Left renal cortex interstitium (tissue), 4 donors: Measurements from ENCODE around the gene GLRX3. TPM values are rescaled to one million over a fixed set of nuclear protein-coding genes. Genes with fewer than 3 reads are reported as not detected.

Source experiments
- DNase-seq, 4 donors: peaks; one replicate each; pipeline ENCODE4 v3.0.0-alpha.2; 2013; ENCODE audit warnings: low read depth in 4 of 4, low spot score in 2 of 4, missing footprints in 1 of 4
- polyA plus RNA-seq, 4 donors: library from polyadenylated mRNA; unstranded; fragments of 120-200 nt; gene quantifications; one replicate each; pipeline ENCODE4 v1.2.1, GENCODE V29; 2013; ENCODE audit not compliant: insufficient read length in 4 of 4

The GLRX3 gene
- polyA plus RNA-seq, 4 donors: 79.7 to 88.8 (median 86.8) TPM

DNA sequence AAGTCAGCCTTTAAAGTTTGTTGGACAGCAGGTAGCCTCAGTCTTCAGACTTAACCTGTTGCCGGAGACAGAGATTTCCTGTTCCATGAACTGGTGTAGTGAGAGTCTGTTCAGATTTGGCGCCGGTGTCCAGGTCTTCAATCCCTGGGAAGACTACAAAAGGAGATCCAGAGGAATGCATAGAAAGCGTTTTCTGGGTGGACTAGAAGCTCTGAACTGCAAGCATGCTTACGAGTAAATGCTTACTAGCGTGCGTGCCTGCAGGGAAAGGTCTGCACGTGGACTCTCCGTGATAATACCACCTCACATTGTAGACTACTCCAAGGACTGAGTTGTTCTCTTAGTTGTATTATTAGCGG is 878 bp downstream of the GLRX3 start:
- peak in 1 of 4 donors; percentile 25 for DNase-seq

DNA sequence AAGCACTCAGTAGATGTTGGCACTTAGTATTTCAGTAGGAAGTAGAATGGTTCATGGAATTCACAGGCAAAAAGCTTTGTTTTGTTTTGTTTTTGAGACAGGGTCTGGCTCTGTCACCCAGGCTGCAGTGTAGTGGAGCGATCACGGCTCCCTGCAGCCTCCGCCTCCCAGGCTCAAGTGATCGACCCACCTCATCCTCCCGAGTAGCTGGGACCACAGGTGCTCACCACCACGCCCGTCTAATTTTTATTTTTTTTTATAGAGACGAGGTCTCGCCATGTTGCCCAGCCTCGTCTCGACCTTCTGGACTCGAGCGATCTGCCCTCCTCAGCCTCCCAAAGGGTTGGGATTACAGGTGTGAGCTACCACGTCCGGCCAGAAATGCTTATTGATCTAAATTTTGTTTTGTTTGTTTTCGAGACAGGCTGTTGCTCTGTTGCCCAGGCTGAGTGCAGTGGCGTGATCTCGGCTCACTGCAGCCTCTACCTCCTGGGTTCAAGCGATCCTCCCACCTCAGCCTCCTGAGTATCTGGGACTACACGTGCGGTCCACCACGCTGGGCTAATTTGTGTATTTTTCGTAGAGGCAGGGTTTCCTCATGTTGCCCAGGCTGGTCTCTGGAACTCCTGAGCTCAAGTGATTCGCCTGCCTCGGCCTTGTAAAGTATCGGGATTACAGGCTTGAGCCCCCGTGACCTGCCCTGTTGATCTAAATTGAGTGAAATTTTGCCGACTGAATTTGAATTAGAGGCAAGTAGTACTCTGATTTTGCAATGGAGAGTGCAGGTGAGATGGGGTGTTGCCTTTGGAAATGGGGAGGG is 1.7 kb downstream of the GLRX3 start:
- DNase-seq: no peak

DNA sequence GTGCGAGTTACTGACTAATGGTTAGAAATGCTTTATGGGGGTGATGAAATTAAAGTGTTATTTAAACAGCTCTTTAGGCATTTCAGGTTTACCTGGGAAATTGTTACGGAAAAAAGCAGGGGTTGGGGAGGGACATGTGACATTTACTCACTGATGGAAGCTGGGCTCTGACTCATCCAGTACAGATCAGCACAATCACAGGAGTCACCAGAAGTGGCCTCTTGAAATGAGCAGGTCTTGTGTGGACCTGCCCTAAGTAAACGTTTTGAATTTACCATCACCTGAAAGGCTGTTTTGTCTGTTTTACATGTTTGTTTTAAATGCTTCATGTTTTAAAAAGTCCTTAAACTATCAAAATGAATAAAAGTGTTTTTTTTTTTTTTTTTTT is 2.3 kb downstream of the GLRX3 start:
- DNase-seq: no peak

DNA sequence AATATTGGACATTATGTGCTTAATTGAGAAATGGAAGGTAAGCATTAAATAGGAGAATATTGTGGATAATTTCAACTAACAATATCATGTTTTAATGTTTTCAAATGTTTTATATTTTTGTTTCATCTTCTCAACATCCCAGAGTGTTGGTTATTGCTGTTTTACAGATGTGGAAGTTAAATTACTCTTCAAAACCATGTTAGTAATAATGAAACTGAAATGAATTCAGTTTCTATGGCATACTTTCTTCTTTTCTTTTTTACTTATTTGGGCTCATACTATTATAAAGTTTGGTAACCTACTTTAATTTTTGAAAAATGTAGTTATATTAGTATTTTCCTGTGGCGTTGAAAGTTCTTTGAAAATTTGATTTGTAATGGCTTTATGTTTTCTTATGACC is 4.2 kb downstream of the GLRX3 start:
- DNase-seq: no peak

DNA sequence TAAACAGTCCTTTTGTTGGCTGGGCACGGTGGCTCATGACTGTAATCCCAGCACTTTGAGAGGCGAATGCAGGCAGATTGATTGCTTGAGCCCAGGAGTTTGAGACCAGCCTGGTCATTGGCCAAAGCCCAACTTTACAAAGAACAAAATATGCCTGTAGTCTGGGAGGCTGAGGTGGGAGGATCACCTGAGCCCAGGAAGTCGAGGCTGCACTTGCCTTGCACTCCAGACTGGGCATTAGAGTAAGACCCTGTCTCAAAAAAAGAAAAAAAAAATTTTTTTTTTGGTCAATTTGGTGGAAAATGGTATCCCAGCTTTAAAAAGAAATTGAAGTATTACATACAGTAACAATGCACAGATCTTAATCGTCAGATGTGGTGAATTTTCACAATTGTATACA is 4.8 kb downstream of the GLRX3 start:
- no peak for DNase-seq

DNA sequence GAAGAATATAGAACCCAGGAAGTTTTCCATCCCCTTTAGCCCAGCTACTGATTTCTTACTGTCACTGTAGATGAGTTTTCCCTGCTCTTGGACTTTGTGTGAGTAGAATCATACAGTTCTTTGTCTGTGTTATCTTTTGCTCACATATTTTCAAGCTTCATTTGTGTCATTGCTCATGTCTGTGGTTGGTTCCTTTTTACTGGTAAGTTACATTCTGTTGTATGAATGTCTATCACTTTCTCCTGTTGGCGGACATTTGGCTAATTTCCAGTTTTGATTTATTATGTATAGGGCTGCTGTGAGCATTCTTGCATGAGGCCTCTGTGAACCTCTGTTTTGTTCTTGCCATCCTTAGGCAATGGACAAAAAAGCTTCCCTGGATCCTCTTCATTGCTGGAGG is 5.3 kb downstream of the GLRX3 start:
- DNase-seq: no peak

DNA sequence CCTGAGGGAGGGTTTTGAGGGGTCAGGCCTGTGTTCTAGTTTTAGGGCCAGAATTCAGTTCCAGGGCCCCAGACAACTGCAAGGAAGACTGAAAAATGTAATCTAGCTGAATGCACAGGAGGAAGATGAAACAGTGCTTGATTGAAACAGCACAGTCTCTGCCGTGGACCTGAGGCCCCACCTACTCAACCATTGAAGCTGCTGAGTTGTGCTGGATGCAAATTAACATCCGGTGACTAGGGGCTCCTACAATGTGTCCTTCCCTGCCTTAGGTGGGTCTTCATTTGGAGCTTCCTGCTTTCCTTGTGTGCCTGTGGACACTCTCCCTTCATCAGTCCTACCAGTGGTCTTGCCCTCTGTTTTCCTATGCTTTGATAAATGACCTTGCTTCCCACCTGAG is 5.7 kb downstream of the GLRX3 start:
- DNase-seq: no peak

DNA sequence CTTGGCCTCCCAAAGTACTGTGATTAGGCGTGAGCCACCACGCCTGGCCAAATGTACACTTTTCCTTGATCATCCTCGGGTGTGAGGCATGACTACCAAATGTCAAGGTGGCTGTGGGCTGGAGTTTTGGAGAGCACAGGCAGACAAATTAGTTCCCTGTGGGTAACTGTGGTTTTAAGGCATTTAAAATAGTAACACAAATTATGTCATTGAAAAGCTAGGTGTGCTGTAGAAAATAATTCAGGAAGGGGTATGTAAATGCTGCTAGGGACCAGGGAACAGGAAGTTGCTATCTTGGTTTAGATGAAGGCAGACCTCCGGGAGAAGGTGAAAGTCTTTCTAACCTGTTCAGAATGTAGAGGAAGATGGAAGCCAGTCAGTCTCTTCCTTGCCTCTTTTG is 9.9 kb downstream of the GLRX3 start:
- DNase-seq: no peak

DNA sequence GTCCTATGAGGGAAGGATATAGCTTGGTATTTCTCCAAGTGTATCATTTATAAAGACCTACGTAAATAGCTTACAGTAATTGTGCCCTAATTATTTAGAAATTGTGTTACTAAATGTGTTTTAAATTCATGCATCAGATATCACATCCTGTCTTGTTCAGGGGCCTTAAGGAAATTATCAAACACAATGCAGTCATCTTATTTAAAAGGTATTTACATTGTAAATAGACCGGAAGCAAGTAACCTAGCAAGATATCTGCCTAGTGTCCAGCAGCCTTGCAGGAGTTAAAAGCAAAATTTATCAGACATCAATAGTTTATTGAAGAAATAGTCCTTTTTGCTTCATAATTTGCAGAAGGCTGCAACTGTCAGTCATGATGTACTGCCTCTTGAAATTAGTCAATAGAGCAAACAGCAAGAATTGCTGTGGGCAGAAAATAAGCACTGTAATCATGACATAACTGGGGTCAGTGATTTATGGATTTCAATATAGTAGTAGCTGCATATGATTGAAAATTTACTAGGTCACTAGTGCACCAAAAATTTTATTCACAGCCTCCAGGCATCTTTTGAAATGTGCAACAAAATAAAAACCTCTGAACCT is 23.1 kb downstream of the GLRX3 start:
- no peak for DNase-seq

DNA sequence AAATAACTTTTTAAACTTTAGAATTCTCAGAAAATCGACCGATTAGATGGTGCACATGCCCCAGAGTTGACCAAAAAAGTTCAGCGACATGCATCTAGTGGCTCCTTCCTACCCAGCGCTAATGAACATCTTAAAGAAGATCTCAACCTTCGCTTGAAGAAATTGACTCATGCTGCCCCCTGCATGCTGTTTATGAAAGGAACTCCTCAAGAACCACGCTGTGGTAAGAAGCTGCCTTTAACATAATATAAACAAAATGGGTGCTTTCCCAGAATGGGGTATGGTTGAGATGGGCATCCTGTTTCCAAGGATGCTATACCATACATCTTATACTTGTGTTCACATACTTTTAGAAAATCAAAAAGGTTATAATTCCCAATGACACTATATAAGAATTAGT is 24.6 kb downstream of the GLRX3 start:
- no peak for DNase-seq

DNA sequence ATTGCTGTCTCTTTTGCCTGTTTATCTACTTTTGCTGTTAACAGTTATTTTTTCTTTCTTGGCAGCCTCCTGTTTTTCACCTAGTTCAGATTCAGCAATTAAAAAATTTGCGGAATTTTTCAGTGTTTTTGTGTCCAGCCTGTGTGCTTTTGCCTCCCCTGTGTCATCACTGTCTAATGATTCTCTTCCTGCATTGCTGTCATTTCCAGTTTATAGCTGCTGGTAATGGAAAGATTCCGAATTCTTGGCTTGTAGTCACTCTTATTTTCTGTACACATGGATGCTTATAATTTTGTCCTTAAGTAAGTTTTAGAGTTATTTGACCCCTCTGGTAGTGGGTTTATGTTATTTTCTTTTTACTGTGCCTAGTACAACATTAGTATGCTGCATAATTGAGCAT is 25.1 kb downstream of the GLRX3 start:
- DNase-seq: no peak

DNA sequence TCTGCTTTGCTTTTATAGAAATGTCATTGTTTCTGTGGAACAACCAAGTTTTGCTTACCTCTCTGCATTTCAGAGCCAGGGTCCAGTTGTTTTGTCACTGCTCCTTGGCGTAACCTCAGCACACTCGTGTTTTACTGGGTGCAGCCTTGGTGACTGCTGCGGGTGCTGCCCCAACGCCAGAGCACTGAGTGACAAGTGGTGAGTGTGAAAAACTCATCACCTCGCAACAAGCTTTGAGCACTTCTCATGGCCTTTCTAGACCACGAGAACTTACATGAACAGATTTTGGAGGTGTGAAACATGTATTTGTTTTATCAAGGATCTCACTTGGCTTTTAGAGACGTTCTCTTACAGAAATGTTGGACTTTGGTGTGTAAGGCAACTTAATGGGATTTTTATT is 31.0 kb downstream of the GLRX3 start:
- DNase-seq: no peak

DNA sequence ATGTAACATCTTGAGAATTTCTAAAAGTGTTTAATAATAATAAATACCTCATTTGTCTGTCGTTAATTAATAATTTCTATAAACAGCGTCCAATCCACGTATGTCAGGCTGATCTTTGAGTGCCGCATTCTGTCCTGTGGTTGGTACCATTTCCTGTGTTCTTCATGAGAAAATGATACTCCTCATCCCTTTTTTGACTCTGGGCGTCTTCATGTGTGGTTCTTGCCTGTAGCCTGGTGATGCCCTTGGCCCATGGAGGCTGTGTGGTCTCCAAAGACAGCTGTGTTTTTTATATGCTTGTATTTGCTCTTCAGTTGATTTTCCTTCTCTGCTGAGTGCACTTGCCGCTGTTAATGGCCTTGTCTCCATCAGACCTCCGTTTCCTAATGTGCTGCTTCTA is 31.5 kb downstream of the GLRX3 start:
- no peak for DNase-seq

DNA sequence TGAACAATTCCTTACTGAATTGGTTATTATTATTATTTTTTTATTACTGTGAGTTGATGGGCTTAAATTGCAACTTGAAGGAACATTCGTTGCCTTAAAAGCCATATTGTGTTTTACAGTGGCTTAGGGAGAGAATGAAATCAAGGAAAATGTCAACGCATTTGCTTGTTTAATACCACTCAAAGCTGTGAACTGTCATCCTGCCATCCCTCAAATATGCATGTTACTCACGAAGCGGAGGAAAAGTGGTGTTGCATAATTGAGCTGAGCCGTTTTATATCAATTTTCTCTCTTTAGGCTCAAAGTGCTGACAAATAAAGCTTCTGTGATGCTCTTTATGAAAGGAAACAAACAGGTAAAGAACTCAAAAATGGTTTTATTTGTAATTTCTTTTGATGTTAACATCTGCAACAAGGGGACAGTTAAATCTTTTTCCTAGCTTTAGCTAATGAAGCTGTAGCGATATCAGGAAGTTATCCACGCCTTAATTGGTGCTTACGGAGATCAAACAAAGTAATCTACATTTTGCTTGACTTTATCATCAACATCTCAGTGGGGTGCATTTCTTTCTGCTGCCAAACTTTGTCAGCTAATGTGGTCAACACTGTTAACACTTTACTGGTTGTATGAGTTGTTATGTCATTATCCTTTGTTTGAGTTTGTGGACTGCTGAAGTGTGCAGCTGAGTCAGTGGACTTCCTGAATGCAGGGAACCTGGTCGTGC is 33.1 kb downstream of the GLRX3 start:
- no peak for DNase-seq

DNA sequence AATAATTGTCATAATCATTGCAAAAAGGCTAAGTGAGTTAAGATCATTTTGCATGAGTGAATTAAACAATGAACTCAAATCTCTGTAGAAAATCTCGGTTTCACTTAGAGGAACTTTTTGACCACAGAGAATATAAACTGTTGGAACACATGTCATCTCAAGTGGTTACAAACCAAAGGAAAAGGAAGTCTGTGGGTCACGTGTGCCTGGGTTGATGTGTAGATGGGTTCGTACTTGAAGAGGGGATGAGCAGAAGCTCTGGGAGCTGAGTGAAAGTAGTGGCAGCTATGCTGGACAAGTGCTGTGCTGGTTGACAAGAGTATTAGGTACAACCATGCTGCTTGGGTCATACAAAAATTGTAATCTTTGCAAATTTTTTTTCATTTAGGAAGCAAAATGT is 35.0 kb downstream of the GLRX3 start:
- DNase-seq: no peak

DNA sequence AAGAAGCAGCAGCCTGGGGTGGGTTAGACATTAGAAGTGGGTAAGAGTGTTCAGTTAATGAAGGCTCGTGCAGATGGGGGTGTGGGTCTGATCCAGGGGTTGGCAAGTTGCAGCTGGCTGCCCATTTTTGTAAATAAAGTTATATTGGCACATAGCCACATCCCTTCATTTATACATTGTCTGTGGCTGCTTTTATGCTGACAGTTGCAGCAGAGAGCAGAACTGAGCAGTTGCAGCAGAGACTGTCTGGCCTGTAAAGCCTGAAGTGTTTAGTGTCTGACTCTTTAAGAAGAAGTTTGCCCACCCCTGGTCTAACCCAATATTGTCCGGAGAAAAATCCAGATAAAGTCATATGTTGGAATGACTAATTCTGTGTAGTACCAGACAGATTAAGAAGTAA is 38.1 kb downstream of the GLRX3 start:
- no peak for DNase-seq

DNA sequence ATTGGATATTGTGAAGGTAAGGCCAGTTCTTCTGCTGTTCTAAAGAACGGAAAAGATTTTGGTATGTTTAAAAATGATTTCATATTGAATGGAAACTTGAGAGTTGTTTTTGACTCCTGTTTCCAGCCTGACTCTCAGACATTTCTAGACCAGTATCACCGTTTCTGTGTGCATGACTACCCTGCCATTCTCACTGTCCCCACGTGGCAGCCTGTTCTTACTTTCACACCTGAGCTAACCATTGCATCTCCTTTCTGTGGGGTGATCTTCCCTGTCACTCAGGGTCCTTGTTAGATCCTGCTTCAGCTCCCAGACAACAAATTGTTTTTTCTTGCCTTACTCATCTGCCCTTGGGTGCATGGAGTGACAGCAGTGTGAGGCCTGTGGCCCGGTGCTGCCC is 38.9 kb downstream of the GLRX3 start:
- no peak for DNase-seq

DNA sequence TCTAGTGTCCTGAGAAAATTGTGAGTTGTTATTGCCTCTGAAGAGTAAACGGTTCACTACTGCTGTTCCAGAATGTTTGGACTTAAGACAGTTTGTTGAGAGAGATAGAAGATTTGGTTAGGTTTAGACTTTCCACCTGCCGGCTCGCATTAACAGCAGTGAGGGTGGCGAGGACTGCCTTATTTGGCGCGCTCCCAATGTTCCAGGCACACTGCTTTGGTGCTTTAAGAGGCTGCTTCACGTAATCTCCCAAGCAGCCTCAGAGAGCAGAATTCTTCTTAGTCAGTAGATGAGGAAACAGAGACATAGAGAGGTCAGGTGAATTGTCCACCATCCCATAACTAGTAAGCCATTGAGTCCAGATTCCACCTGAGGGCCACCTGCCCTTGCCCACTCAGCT is 41.1 kb downstream of the GLRX3 start:
- DNase-seq: no peak

DNA sequence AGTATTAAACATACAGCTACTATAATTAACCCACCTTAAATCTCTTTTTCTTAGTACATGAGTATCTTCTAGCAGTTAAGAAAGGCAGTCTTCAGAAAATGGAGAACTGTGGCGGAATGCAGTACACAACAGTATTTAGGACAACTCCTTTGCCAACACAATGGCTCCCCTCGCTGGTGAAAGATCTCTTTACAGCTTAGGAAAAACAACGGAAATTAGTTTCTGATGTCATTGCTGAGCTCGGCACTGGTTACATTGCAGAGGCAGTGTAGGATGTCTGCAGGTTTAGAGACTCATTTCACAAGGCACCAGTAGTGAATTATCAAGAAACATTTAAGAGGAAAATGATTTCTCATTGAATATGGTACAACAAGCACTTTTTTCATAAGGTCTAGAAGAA is 43.4 kb downstream of the GLRX3 start:
- DNase-seq: peak; percentile 15 to 62 (median 31)

DNA sequence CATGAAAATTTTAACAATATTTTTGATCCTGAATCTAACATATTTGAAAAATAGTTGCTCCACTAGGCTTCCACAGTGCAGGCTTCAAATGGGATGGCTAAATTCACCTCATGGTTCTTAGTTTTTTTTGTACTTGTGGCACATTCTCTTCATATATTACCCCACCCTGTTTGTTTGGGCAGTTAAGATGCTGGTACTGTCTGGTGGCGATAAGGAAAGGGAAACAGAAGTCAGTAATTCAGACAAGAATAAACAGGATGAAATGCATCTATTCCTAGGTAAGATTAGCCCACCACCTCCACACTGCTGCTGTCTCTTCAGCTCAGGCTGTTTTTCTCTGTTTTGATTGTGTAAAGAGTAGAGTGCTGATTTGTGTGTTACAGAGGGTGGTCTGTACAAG is 44.2 kb downstream of the GLRX3 start:
- no peak for DNase-seq

DNA sequence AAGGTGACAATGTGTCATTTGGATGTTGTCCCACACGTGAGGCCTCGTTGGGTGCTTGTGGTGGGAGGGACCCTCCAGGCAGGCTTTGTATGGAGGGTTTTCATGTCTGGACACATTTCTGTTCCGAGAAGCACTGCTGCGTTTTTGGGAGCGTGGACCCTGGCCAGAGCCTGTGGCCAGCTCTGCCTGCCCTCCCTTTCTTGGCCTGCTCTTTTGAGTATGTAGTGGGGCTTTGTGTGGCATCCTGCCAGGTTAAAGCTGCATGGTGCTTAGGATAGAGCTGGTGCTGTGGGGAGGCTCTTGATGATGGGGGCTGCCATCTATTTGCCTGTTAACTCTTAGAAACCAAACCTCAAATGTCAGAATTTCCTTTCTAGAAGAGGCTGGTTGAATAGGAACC is 45.7 kb downstream of the GLRX3 start:
- DNase-seq: no peak

DNA sequence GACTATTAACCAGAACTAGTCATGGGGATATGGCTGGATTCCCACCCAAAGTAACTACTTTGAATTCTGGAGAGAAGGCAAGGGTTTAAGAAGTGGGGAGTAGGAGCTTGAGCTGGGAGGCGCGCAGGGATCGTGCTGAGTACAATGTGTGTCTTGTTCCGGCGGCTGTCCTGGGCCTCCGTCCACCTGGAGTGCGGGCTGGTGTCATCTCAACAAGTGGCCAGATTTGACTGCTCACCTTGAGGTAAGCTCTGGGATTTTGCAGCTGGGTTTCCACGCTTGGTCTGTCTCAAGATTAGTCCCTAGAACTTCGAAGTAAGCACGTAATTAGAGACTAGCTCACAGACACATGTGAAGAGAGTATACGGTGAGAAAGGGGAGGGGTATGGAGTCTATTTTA is 49.4 kb downstream of the GLRX3 start:
- DNase-seq: no peak
